ENCODE data around the gene LRRTM4.

LRRTM4 gene

GRCh38 chr2:77021161-77021560 is 501.0 kb downstream of the LRRTM4 start:
- TF ChIP-seq ZC3H10 (CRISPR knock-in tag; IDR thresholded peaks at IDR 0.05) = no peak
- TF ChIP-seq CSDC2 (CRISPR knock-in tag; IDR thresholded peaks at IDR 0.05) = no peak
- no peak for ATAC-seq

- TF ChIP-seq ZFP3 (CRISPR knock-in tag; IDR thresholded peaks at IDR 0.05) (no peak), CSRNP3 (CRISPR knock-in tag; IDR thresholded peaks at IDR 0.05) (no peak), ISL1 (CRISPR knock-in tag; IDR thresholded peaks at IDR 0.05) (0 out of 2 replicates have a peak, but pooled peaks have one; percentile 23), ZFP30 (CRISPR knock-in tag; IDR thresholded peaks at IDR 0.05) (no peak)
- no peak for ATAC-seq
Observed at GRCh38 chr2:77018219-77018618, 504.0 kb downstream of the LRRTM4 start.

GRCh38 chr2:77017355-77017745 is 504.8 kb downstream of the LRRTM4 start:
- no peak for ATAC-seq
- TF ChIP-seq ARNTL (CRISPR knock-in tag; IDR thresholded peaks at IDR 0.05; ENCODE audit: borderline replicate concordance, low read depth) = no peak
- no peak for TF ChIP-seq ZFP30 (CRISPR knock-in tag; IDR thresholded peaks at IDR 0.05)
- no peak for TF ChIP-seq OSR1 (CRISPR knock-in tag; IDR thresholded peaks at IDR 0.05)
- TF ChIP-seq RARB (CRISPR knock-in tag; IDR thresholded peaks at IDR 0.05) = no peak
- TF ChIP-seq TOX (CRISPR knock-in tag; IDR thresholded peaks at IDR 0.05; ENCODE audit: borderline replicate concordance) = no peak
- TF ChIP-seq SNAI2 (CRISPR knock-in tag; IDR thresholded peaks at IDR 0.05) = no peak
- no peak for TF ChIP-seq ZNF8 (CRISPR knock-in tag; IDR thresholded peaks at IDR 0.05)
- TF ChIP-seq CSDC2 (CRISPR knock-in tag; IDR thresholded peaks at IDR 0.05) = no peak
- TF ChIP-seq PPARA (CRISPR knock-in tag; IDR thresholded peaks at IDR 0.05; ENCODE audit: borderline replicate concordance) = no peak
- no peak for TF ChIP-seq POU6F1 (CRISPR knock-in tag; IDR thresholded peaks at IDR 0.05; ENCODE audit: borderline replicate concordance, low read depth)
- TF ChIP-seq ESRRG (CRISPR knock-in tag; IDR thresholded peaks at IDR 0.05) = no peak

- ATAC-seq = no peak
- TF ChIP-seq ESRRG (CRISPR knock-in tag; IDR thresholded peaks at IDR 0.05) = no peak
Observed at GRCh38 chr2:77016443-77017354, 505.5 kb downstream of the LRRTM4 start.

- no peak for ATAC-seq
- TF ChIP-seq SNAI2 (CRISPR knock-in tag; IDR thresholded peaks at IDR 0.05) (no peak), ARNTL (CRISPR knock-in tag; IDR thresholded peaks at IDR 0.05; ENCODE audit: borderline replicate concordance, low read depth) (no peak), OSR1 (CRISPR knock-in tag; IDR thresholded peaks at IDR 0.05) (no peak), CSRNP3 (CRISPR knock-in tag; IDR thresholded peaks at IDR 0.05) (no peak)
Observed at GRCh38 chr2:77013953-77014352, 508.2 kb downstream of the LRRTM4 start.

- TF ChIP-seq CREB5 (CRISPR knock-in tag; IDR thresholded peaks at IDR 0.05; ENCODE audit: low read depth) (no peak), RARB (CRISPR knock-in tag; IDR thresholded peaks at IDR 0.05) (no peak), OSR1 (CRISPR knock-in tag; IDR thresholded peaks at IDR 0.05) (no peak), POU6F1 (CRISPR knock-in tag; IDR thresholded peaks at IDR 0.05; ENCODE audit: borderline replicate concordance, low read depth) (no peak), ISL1 (CRISPR knock-in tag; IDR thresholded peaks at IDR 0.05) (no peak), GLIS3 (CRISPR knock-in tag; IDR thresholded peaks at IDR 0.05) (no peak), TCF4 (CRISPR knock-in tag; IDR thresholded peaks at IDR 0.05; ENCODE audit: borderline replicate concordance) (no peak), ZFP30 (CRISPR knock-in tag; IDR thresholded peaks at IDR 0.05) (no peak), ESRRG (CRISPR knock-in tag; IDR thresholded peaks at IDR 0.05) (no peak)
- no peak for ATAC-seq
Observed at GRCh38 chr2:77013457-77013856, 508.7 kb downstream of the LRRTM4 start.
